ENCODE data around the gene CAMTA2. TPM values are rescaled to one million over a fixed set of nuclear protein-coding genes. Genes with fewer than 3 reads are reported as not detected.

The CAMTA2 gene
- total RNA-seq, 1 experiment from 2014 or later = 126 TPM

DNA sequence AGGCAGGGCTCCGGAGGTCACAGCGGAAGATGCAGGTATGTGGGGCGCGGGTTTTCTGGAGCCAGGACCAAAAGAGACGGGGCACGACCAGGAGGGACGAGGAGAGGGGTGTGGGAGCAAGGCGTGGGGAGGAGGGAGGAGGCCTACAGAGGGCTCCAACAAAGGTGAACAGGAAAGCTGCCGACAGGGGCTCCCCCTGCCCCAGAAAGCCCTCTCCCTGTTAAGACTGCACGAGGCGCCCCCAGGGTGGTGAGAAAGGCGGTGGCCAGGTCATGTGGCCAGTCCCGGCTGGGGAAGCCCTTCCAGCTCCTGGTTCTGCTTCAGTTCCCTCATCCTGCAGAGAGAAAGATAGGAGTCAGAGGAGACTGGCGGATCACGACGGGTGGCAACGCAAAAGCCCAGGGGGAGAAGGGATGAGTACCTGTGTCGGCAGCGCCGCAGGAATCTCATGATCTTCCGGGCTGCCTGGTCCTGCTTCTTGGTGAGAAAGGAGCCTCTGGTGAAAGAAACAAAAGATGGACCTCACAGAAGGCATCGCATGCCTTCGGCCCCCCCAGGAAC, 18.9 kb downstream of the CAMTA2 start:
- H3K4me1 Mint-ChIP-seq (ENCODE audit: insufficient read depth, unreplicated experiment) = peaks cover 15% of the 10 kb centered on the region
- H3K27ac Mint-ChIP-seq (ENCODE audit: low read depth, unreplicated experiment) = no peak overlapping the region
- intact Hi-C loops (cut with micrococcal nuclease) = loop anchor here (1.0 kb wide), 2 partner anchors 19 to 59 kb away; no protein-coding TSS in a partner anchor
- no peak overlapping the region for H3K4me3 Mint-ChIP-seq (ENCODE audit: unreplicated experiment)
- TF ChIP-seq, protein P1, sequence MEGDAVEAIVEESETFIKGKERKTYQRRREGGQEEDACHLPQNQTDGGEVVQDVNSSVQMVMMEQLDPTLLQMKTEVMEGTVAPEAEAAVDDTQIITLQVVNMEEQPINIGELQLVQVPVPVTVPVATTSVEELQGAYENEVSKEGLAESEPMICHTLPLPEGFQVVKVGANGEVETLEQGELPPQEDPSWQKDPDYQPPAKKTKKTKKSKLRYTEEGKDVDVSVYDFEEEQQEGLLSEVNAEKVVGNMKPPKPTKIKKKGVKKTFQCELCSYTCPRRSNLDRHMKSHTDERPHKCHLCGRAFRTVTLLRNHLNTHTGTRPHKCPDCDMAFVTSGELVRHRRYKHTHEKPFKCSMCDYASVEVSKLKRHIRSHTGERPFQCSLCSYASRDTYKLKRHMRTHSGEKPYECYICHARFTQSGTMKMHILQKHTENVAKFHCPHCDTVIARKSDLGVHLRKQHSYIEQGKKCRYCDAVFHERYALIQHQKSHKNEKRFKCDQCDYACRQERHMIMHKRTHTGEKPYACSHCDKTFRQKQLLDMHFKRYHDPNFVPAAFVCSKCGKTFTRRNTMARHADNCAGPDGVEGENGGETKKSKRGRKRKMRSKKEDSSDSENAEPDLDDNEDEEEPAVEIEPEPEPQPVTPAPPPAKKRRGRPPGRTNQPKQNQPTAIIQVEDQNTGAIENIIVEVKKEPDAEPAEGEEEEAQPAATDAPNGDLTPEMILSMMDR (IDR thresholded peaks at IDR 0.05; ENCODE audit: unreplicated experiment) = no peak
- DNase-seq (ENCODE audit: unreplicated experiment) = peak; percentile 44
- CTCF ChIA-PET = interaction anchor here (0.6 to 2.4 kb wide), 7 partner anchors 18 to 179 kb away, joined by 3 to 12 read pairs (median 4); no protein-coding TSS in a partner anchor
- H3K9me3 Mint-ChIP-seq (ENCODE audit: unreplicated experiment) = no peaks in the 10 kb centered on the region
- TSS peak; percentile 65 for BruUV-seq (replicated peaks)
- H3K27me3 Mint-ChIP-seq (ENCODE audit: insufficient read depth, unreplicated experiment) = no peaks in the 10 kb centered on the region
- POLR2A ChIA-PET = interaction anchor here (0.7 to 13.3 kb wide), 15 partner anchors 10 to 265 kb away, joined by 3 to 639 read pairs (median 8); partner anchors contain the start of genes C17orf107, CAMTA2, ENO3 and INCA1
- H3K36me3 Mint-ChIP-seq (ENCODE audit: insufficient read depth, unreplicated experiment) = peaks cover 40% of the 10 kb centered on the region

DNA sequence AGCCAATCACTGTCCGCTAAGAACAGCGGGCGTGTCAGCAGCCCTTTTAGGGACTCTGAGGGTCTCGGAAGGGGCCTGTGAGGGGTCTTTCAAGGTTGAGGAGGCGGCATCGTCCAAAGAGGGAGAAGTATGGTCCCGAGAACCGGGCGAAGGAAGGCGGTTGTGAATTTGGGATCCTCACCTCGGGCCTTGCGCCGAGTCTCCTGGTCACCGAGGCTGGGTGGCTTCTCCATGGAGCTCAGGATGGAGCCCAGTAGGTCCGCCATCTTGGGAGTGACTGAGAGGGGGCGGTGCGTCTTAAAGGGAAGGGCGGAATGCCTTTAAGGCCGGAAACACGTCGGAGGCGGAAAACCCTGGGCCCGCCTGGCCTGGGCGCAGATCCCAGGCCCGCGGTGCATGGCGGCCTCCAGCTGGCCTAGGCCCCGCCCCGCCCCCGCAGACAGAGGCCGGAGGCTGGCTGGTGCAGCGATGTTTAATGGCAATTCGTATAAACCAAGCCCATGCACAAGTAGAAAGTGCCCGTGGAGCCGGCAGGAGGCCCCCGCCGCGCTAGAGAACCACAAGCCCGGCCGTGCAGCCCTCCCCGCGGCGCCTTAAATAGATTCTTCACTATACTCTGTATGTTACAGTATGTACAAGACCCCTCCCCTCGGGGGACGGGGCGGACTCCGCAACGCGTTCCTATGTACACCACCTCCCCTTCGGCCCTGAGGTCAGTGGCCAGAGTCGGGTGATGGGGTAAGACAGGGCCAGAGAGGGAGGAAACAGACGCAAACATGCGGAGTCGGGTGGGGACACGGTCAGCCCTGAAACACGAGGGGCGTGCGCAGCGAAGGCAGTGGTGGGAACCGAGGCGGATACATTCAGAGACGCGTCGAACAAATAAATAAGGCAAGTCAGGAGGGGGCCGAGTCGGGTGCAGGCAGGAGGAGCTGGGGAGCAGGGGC, 19.7 kb downstream of the CAMTA2 start, which contains the start of gene SPAG7:
Gene SPAG7, minus strand, starts transcription at position 279 of the 947 bp plus-strand sequence. Its CDS starts 13 bp downstream, at position 266.
- no TSS peak for BruUV-seq (replicated peaks)
- Mint-ChIP-seq H3K4me3 (ENCODE audit: unreplicated experiment) (no peak within 1 kb of the TSS), H3K27me3 (ENCODE audit: insufficient read depth, unreplicated experiment) (no peaks in the 10 kb centered on the region), H3K9me3 (ENCODE audit: unreplicated experiment) (no peaks in the 10 kb centered on the region), H3K36me3 (ENCODE audit: insufficient read depth, unreplicated experiment) (peaks cover 33% of the 10 kb centered on the region), H3K27ac (ENCODE audit: low read depth, unreplicated experiment) (no peak within 1 kb of the TSS), H3K4me1 (ENCODE audit: insufficient read depth, unreplicated experiment) (peaks cover 15% of the 10 kb centered on the region)
- CTCF ChIA-PET = interaction anchor here (0.5 to 2.2 kb wide), 10 partner anchors 19 to 256 kb away, joined by 3 to 11 read pairs (median 4); partner anchors contain the start of genes INCA1 and KIF1C
- TF ChIP-seq, protein P1 (IDR thresholded peaks at IDR 0.05; ENCODE audit: unreplicated experiment) = no peak
- intact Hi-C loops (cut with micrococcal nuclease) = no loop called here
- DNase-seq (ENCODE audit: unreplicated experiment) = peak; percentile 95
- POLR2A ChIA-PET = interaction anchor here (0.6 to 13.3 kb wide), 25 partner anchors 11 to 452 kb away, joined by 3 to 639 read pairs (median 6); partner anchors contain the start of genes C17orf107, CAMTA2, CXCL16 and ENO3

DNA sequence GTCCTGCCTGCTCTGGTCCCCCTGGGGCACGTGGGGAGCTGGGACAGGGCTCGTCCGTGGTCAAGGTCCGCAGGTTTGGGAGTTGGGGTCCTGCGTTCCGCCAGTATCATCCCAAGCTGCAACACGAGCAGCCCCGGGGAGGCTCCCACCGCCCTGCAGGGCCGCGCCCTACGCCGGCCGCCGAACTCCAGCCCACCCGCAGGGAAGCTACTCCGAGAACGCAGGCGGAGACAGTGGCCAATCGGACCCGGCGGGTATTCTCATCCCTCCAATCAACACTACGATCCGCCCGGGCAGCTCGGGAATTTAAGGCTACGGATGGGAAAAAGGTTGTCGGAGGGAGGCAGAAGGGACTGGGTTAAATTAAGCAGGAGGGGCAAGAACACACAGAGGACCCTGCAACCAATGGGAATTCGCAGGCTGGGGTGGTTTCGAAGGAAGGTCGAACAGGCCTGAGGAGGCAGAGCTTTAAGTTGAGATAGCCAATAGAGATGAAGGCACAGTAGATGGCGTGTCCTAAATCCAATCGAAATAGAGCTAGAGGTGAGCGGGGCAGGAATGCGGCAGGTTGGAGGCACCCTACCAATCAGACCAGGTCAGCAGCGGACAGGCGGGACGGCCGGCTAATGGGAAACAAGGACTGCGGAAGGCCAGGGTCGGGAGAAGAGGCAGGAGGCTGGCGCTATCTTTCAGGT, 20.5 kb downstream of the CAMTA2 start:
- H3K27ac Mint-ChIP-seq (ENCODE audit: low read depth, unreplicated experiment) = no peak overlapping the region
- intact Hi-C loops (cut with micrococcal nuclease) = no loop called here
- no peaks in the 10 kb centered on the region for H3K9me3 Mint-ChIP-seq (ENCODE audit: unreplicated experiment)
- no TSS peak for BruUV-seq (replicated peaks)
- peaks cover 27% of the 10 kb centered on the region for H3K36me3 Mint-ChIP-seq (ENCODE audit: insufficient read depth, unreplicated experiment)
- H3K27me3 Mint-ChIP-seq (ENCODE audit: insufficient read depth, unreplicated experiment) = no peaks in the 10 kb centered on the region
- ChIA-PET CTCF (interaction anchor here (0.5 to 2.2 kb wide), 7 partner anchors 19 to 255 kb away, joined by 3 to 11 read pairs (median 4); partner anchors contain the start of genes INCA1 and KIF1C), POLR2A (interaction anchor here (0.6 to 13.3 kb wide), 26 partner anchors 11 to 453 kb away, joined by 3 to 639 read pairs (median 6); partner anchors contain the start of genes C17orf107, CAMTA2, CXCL16 and ENO3)
- H3K4me1 Mint-ChIP-seq (ENCODE audit: insufficient read depth, unreplicated experiment) = peaks cover 15% of the 10 kb centered on the region
- TF ChIP-seq, protein P1 (IDR thresholded peaks at IDR 0.05; ENCODE audit: unreplicated experiment) = no peak
- DNase-seq (ENCODE audit: unreplicated experiment) = peak; percentile 99
- no peak overlapping the region for H3K4me3 Mint-ChIP-seq (ENCODE audit: unreplicated experiment)
